Glomerular visceral epithelial cell (primary cell): ENCODE results near the gene TSPAN14.

Experiments
- DNase-seq: peaks from one replicate; pipeline ENCODE4 v3.0.0-alpha.2; 2016; ENCODE audit errors: extremely low spot score

Gene TSPAN14

DNA sequence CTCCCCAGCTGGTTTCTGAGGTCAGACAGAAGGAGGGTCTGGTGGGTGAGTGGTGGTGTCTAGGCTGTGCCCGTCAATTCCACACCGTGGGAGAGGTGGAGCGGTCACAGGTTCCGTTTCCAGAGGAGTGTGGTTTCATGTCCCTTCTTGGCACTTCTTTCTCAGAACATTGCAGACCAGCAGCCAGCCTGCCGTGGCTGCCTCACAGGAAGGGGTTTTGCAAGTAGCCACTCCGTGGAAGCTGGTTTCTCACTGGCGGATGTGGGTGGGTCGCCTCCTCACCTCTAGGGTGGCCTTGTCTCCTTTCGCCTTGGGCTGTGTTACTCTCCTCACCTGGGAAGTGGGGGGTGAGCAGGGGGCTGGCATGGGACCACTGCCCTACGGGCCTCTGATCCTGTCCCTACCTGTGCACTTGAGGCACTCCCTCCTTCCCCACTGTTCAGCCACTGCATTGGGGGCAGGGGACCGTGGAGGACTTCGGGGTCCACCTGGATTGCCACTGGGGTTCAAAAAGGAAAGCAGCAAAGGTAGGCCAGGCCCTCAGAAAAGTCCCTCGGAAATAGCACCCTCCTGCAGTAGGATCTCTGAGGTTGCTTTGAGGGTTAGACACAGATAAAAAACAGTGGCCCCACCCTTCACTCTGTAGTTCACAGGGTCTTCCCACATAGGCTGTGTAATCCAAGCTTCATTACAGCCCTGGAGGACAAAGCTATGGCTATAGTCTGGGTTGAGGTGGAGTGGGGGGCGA lies 33.9 kb downstream of the TSPAN14 start:
- DNase-seq: no peak

DNA sequence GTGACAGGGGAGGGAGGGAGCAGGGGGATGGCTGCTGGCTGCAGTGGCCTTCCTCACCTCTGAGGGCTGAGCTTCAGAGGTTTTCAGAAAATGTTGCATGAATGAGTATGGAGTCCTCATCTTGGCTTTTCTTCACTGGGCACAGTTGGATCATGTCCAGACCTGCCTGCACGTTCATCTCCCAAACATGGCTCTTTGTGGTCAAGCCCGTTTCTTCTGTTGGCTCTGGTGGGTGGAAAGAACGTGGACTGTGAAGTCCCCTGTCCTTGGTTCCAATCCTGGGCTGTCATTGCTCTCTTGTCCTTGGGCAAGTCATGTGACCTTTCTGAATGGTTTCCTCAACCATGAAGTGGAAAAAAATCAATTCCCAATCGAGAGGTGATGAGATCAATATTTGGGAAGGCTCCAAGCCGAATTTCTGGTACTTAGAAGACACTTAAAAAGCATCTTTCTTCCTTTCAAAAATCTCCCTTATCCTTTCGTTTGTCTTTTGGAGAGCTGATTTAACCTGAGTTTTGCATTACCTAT lies 34.5 kb downstream of the TSPAN14 start:
- peak; percentile 66 for DNase-seq

DNA sequence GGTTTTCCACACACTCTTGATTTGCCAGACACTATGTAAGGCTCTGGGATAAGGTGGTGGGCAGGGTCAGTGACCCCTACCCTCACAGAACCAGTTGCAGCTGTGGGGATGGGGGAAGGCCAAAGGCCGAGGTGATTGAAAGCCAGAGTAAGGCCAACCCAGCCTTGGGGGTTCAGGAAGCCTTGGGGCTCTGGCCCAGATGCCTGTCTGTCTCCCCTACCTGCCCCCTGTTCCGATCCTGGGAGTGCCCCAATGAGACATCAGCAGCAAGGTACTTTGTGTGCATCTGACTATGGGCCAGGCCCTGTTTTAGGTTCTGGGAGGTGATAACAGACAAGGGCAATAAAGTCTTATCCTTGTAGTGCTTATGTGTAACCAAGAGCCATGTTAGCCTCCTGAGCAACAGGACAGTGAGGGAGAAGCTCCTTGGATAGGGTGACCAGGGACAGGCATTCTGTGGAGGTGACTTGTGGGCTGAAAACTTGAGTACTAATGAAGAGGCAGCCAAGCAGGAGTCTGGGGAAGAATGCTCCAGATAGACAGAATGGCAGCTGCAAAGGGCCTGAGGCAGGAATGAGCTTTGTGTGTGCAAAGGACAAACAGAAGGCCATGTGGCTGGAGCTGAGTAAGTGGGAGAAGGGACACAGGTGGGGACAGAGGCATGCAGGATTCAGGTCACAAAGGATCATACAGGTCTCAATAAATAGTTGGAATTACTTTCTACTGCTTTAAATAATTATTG lies 35.4 kb downstream of the TSPAN14 start:
- DNase-seq: no peak

DNA sequence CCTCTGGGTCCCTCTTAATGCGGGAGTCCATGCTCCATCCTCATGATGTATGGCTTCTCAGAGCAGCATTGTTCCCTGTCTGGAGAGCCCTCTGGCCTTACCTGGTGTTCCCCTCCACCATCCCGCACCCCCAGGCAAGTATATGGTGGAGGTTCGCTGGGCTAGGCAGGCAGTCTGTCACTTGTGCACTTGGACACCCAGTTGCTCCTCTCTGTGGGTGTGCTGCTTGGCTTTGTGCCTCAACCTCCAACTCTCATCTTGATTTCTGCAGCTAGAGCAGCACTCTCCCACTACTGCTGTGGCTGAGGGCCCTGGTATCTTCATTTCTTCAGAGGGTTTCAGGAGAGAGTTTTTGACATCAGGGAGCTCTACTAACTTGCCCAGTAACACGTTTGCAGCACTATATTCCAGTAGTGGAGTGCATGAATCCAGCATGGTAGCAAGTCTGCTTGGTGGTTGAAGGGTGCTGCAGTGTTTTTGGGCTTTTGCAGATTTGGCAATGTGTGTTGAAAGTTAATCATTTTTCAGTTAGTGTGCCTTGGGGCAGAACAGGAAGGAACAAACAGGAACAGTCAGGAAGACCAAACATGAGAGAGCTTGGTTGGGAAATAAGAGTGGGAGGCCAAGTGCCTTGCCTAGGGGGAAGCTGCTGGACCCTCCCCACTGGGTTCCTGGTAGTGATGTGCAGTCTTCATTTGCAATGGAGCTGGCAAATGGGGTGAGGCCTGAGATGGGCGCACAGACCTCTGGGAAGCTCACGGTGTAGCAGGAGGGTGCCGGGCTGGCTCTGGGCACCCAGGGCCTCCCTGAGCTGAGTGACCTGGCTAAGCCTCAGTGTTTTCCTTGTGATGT lies 37.4 kb downstream of the TSPAN14 start:
- peak; percentile 53 for DNase-seq

DNA sequence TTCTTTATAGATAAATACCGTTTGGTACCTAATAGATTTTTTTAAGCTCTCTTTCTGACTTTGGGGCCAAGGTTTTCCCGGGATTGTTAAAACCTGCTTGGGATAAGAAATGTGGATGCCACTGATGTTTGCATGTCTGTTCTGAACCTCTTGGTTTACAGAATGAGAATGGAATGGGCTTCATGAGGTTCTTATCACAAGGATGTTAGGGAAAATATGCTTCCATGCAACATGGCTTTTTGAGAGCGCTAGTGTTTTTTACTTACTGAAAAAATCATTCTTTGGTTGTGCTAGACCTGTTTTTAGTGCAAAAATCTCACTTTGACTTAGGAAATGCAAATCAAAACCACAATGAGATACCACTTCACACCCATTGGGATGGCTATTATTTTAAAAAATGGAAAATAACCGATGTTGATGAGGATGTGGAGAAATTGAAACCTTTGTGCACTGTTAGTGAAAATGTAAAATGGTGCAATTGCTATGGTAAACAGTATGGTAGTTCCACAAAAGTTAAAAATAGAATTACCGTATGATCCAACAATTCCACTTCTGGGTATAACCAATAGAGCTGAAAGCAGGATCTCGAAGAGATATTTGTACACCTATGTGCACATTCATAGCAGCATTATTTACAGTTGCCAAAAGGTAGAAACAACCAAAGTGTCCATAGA lies 38.9 kb downstream of the TSPAN14 start:
- no peak for DNase-seq

DNA sequence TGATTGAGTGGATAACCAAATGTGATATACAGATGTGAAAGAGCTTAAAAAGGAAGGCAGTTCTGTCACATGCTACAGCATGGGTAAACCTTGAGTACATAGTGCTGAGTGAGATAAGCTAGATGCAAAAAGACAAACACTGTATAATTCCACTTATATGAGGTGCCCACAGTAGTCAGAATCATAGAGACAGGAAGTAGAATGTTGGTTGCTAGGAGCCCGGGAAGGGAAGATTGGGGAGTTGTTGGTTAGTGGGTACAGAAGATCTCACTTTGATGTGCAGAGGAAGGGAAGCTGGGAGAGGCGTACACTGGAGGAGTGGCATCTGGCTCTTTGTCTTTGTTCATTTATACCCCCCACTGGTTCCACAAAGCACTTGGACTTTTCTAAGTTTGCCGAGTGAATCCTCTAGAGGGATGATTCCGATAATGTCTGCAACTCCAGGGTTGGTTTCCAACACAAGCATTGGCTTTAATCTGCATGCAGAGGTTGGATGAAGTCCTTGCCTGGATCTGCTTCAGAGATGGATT lies 39.5 kb downstream of the TSPAN14 start:
- DNase-seq: peak; percentile 39

DNA sequence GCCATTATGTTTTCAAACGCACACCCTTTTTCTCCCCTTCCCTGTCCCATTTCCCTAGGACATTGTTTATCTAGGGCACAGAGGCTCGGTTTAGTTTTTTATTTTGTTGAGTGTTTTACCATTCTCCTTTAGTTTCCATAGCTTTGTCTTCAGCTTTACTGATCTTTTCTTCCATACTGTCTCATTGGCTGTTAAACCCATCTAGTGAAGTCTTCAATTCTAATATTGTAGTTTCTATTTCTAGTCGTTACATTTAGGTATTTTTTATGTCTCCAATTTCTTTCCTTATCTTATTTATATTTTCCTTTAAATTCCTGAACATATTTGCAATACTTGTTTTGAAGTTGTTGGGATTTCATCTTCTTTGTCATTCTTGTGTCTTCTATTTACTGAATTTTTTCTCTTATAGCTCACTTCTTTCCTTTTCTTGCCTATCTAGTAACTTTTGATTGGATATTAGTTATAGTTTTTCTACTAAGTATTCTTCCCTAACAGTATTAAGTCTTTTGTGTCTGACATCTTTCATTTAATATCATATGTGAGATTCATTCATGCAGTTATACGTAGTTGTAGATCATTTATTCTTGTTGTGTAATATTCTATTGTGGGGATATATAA lies 42.6 kb downstream of the TSPAN14 start:
- DNase-seq: no peak

DNA sequence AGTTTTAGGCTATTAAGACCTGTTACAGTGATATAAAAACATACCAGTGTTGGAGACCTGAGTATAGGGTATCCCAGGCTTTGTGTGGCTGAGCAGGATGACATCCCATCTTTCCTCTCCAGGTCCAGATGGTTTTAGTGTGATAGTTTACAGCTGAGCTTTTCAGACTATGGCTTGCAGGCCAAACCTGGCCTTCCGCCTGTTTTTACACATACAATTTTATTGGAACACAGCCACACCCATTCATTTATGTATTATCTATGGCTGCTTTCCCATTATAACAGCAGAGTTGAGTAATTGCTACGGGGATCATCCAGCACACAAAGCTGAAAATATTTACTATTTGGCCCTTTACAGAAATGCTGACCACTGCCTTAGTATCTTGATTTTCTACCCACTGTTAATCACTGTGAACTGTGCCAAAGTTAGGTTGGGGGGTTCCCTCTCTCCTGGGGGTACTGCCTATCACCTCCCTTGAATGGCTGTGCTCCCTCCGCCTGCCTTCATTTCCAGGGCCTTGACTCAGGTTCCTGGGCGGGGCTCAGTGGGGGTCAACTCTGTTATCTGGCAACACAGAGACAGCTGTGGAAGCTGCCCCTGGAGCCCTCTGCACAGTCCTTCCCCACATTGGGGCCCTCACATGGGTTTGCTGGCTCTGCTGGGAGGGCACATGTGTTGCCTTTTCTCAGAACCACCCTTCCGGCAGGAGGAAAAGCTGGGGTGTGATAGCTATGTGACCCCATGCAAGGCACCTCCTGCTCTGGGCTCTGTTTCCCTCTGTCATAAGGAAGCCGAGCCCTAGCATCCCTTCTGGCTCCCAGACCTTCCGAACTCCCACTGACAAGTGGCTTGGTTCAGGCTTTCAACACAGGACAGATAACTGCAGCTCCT lies 43.3 kb downstream of the TSPAN14 start:
- DNase-seq: no peak

DNA sequence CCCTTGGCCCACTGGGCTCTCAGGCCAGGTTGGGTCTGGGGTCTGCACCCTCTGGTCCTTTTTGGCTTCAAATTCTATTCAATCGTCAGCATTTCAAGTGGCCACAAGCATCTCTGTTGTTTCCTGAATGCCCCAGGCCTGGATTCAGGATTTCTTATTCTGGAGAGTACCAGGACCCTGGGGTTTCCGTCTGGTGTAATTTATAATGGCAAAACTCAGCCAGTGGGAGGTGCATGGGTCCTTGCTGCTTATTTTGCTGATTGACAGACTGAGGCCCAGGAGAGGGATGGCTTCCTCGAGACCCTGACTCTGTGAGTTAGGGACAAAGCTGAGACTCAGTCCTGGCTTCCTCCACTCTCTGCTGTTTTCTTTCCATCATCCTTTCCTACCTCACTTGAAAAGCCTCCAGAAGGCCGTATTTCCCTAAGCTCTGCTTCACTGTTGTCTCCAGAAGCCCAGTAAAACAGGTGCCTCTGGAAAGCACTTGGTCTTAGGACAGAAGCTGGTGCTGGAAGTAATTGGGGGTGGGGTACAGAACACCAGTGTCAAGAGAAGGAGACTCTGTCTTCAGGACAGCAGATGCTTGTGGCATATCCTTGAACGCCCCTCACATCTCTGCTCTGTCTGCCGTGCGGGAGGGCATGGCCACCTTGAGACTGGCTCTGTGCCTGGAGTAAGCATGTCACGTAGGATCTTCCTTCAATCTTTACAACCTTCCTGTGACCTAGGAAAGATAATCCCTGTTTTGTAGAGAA lies 44.1 kb downstream of the TSPAN14 start:
- no peak for DNase-seq

DNA sequence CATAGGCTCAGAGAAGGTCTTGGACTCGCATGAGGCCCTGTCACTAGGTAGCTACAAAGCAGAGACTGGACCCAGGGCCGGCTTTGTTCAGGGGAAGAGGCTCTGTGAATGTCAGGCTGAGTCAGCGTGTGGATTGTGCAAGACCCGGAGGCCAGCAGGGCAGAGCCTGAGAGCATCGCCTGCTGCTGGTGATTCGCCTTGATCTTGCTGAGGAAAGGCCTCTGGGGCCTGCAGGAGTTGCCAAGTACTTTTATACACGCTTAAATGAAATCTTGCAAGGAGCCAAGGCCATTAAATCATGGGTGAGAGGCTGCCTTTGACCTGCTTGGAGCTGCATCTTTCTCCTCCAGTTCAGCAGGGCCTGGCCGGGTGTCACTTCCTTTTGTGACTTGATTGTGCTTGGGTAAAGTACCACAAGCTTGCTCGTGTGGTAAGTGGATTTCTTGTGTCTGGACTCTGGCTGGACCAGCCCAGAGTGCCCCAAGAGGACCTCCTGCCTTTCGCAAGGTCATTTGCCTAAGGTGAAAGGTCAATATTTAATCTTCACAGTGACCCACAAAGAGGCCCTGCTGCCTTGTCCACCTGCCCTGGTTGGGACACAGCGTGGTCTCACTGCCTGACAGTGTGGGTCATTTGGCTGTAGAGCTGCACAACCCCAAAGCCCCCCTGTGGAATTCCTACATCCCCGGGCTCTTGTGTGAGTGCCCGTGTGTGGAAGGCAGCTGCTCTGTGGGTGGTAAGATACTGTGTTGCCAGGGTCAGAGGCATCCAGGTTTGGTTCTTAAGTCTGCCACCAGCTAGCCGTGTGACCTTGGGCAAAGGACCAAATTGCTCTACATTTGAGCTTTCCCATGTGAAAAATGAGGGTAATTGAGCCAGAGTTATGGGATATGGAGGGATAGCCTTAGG lies 45.0 kb downstream of the TSPAN14 start:
- DNase-seq: peak; percentile 96

DNA sequence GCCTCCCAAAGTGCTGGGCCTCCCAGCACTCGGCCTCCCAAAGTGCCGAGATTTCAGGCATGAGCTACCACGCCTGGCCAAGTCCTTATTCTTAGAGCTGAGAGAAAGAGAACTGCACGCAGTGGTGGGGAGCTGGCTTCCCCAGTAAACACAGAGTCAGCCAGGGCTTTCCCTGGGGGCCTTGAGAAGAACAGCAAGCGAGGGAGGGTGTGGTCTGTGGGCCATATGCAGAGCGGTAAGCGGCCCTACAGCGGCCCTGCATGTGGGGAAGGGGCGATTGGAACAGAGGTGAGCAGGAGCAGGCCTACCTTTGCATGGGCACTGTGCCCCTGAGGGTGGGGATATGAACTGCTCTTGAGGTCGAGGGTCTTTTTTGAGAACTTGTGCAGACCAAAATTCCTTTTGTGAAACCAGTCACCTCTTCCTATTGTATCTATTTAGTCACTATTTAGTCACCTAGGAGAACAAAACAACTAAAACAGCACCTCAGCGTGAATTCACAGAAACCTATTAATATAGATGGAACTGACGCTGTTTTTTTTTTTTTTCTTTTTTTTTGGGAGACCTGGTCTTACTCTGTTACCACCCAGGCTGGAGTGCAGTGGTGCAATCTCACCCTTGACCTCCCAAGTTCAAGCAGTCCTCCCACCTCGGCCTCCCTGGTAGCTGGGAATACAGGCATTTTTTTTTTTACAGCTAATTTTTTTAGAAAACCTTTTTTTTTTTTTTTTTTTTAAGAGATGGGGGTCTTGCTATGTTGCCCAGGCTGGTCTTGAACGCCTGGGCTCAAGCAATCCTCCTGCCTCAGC lies 46.7 kb downstream of the TSPAN14 start:
- no peak for DNase-seq

DNA sequence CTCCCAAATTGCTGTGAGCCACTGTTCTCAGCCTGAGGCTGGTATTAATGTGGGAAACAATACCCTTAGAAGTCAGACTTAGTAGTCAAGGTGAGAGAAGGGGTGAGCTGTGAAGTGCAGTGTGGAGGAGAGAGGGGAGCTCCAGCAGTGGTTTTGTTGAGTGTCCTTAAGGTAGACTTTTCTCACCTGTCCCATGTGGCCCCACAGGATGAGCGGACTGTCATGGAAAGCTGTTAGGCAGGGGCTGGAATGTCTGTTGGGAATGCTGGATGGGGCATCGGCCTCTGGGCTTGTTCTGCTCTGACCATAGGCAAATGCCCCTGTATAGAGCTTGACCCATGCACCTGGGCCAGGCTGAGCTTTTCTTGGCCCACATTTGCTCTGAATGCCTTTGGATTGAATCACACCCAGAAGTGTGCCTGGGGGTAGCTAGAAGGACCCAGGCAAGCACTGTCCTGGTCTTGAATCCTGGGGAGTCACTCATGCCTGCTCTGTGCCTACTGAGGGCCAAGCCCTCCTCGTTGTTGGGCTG lies 47.3 kb downstream of the TSPAN14 start:
- DNase-seq: peak; percentile 83

DNA sequence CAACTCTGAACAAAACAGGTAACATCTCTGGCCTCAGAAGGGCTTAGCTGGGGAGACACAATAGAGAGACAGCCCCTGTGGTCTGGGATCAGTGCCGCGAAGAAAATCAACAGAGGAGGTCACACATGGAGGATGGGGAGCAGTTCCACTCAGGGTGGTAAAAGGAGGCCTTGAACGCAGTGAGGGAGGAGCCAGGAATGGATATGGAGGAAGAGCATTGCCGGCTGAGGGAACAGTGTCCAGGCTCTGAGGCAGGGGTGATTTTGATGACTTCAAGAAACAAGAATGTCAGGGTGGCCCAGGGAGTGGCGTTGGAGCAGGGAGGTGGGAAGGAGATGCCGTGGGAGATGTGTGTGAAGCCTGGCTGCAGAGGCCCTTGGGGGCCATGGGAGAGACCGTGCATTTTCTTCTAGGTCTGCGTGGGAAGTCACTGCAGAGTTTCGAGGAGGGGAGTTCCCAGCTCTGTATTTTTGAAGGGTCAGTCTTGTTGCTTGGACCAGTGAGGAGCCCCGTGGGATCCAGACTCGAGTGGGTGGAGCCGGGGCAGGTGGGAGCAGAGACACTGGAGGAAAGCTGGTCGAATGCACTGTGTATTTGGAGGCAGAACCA lies 47.9 kb downstream of the TSPAN14 start:
- DNase-seq: peak; percentile 76

DNA sequence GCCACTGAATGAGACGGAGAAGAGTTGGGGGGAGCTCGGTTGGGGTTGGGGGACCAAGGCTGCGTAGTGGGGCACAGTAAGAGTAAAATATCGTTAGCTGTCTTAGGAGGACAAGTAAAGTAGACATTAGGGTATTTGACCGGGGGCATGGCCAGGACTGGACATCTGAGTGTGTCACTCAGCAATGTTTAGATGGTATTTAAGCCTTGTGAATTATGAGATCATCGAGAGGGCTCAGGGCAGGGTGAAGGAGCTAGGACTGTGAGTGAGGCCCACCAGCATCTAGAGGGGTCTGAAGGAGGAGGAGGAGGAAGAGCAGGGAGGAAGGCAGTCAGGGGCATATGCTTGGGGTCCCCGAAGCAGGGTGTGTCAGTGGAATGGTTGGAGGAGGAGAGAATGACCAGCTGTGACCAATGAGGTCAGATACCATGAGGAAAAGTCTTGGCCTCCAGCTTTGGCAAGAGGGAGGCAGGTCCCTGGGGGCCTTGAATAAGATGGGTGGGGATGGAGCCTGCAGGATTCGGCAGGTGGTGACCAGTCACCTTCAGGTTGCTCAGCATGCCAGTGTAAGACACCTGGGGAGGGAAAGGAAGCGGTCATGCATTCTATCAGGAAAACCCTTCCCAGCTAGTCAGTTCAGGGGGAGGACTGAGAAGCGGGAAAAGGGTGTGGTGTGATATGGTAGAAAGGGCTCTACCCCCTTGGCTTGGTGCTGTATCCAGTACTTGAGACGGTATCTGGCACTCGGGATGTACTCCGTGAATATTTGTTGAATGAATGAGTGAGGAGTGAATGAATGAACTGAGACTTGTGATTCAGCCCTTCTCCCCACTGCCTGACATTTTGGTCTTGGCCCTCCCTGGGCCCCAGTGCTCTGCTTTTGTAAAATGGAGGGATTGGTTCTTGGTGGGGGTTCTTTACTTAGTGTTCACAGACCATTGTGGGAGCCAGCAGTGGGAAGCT lies 48.8 kb downstream of the TSPAN14 start:
- DNase-seq: peak; percentile 37

DNA sequence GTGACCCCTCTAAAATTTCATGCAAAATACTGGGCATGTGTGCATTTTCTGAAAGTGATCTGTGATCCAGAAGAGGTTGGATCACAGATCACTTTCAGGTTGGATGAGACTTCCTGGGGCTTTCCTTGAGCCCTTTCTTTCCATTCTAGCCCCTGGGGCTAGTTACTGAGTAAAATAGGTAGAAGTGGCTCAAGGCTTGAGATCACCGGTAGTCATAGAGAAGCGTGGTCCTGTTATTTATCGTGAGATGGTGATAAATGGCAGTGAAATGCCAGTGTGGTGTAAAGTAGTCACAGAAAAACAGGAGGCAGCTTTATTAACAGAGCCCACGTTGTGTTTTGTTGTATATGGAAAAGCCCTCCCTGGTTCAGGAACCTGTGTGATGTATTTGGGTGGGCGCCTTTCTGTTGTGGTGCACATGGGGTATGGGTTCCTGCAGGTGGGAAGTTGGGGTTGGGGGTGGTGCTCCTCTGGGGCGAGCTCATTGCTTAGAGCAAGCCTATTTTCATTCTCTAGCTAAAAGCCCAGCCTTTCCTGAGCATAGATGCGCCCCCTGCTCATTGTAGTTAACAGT lies 49.6 kb downstream of the TSPAN14 start:
- DNase-seq: no peak
